CD4-positive, alpha-beta T cell treated with Interleukin-15 for 4 hours (primary cell): ENCODE measurements around the gene MBTPS1.
"Not testable (repeated sequence)": the region's sequence is repeated elsewhere in the genome, so short reads cannot be mapped to it uniquely, and the experiment has no call there.

Experiments
- DNase-seq: peaks from one replicate; pipeline ENCODE4 v3.0.0-alpha.2; 2020; ENCODE audit warnings: low spot score

Gene MBTPS1

GRCh38 chr16:84137287-84137686, 20.5 kb upstream of the MBTPS1 start:
- DNase-seq = no peak

GRCh38 chr16:84136331-84137125, 19.8 kb upstream of the MBTPS1 start:
- no peak for DNase-seq

- no peak for DNase-seq
These were observed 16.0 kb upstream of the MBTPS1 start for GRCh38 chr16:84132527-84133285.

GRCh38 chr16:84131117-84131516, 14.4 kb upstream of the MBTPS1 start:
- DNase-seq = no peak

GRCh38 chr16:84124257-84125073, 7.7 kb upstream of the MBTPS1 start:
- DNase-seq = no peak

DNA sequence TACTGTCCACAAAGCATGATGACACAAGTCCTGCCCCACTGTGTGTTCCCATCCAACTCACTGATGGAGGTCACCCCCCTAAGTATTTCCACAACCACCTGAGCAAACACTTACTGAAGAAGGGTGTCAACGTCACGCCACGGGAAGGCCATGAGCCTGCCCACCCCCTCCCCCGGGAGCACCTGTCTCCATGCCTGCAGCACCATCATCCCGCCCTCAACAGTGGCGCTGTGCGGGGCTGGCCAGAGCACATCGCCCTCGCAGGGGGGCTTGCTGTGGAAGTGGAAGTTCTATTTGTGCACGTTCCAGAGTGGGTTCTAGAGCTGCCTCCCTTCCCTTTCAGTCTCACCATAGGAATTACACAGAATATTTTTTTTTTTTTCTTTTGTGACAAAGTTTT, 4.3 kb upstream of the MBTPS1 start:
- no peak for DNase-seq

GRCh38 chr16:84120023-84120422, 3.3 kb upstream of the MBTPS1 start:
- DNase-seq = no peak

- no peak for DNase-seq
These were observed 2.6 kb upstream of the MBTPS1 start for GRCh38 chr16:84119368-84119767.

DNA sequence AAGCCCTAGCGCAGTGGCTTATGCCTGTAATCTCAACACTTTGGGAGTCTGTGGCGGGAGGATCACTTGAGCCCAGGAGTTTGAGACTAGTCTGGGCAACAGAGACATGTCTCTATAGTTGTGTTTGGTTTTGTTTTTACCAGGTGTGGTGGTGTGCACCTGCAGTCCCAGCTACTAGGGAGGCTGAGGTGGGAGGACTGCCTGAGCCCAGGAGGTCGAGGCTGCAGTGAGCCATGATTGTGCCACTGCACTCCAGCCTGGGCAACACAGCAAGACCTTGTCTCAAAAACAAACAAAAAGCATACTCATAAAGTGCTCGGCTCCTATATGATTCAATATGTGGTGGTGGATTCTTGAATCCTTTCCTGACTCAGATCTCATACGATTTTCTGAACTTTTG, 1.6 kb upstream of the MBTPS1 start:
- DNase-seq = not testable (repeated sequence)

DNA sequence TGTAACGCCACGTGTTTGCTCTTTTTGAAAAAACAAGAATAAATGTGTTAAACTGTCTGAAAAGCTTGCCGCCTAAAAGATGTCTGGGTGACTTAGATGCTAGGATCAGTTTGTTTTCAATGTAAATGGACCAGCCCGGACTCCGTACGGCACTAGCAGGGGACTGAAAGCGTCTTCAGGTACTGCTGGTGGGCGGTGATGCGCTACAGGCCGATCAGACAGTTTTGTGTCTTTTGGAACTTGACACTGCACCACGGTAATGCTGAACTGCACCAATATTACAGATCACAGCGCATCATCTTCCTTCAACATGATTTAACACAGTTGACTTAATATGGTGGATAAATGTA, 727 bp upstream of the MBTPS1 start:
- no peak for DNase-seq

DNA sequence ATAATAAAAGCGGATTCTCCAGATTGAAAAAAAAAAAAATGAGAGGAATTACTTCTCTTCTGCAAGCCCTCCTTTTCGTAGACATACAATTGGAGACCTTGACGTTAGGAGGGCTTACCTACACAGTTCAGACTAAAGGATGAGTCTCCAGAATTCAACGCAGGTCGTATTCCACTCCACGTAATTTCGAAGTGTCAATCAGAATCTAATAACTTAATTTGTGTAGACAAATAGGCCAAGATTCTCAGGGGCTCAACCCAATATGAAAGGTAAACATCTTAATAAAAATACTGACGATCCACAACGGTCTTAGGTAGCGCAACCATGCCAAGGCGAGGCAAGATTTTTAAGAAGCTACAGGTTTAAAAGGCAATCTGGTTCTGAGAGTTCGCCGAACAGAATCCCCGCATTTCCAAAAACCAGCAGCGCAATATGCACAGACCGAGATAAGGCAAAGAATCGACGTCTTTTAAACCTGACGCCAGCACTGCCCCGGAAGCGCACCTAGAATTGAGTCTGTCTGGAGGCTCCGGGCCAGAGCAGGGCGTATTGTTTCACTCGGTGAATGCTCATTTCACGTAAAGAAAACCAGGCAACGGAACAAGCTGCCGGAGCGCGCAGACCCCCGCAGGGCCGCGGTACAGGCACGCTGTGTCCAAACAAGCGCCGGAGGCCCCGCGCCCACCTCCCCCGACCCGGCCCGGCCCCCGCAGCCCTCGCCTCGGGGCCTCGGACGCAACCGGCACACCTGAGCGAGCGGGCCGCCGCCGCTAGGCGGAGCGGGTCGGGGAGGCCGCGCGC, 623 bp downstream of the MBTPS1 start:
- peak; percentile 47 for DNase-seq

DNA sequence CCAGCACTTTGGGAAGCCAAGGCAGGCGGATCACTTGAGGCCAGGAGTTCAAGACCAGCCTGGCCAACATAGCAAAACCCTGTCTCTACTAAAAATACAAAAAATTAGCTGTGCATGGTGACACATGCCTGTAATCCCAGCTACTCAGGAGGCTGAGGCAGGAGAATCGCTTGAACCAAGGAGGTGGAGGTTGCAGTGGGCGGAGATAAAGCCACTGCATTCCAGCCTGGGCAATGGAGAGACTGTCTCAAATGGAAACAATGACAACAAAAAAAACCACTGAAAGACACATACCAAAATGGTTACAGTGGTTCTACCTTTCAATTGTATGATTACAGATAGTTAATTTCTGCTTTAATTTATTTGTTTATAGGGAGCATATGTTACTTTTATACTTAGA, 4.8 kb downstream of the MBTPS1 start:
- not testable (repeated sequence) for DNase-seq

GRCh38 chr16:84111525-84111924, 5.2 kb downstream of the MBTPS1 start:
- DNase-seq = no peak

GRCh38 chr16:84110527-84110926, 6.2 kb downstream of the MBTPS1 start:
- DNase-seq = no peak

- no peak for DNase-seq
These were observed 7.0 kb downstream of the MBTPS1 start for GRCh38 chr16:84109598-84110335.

GRCh38 chr16:84107921-84108320, 8.8 kb downstream of the MBTPS1 start:
- no peak for DNase-seq

GRCh38 chr16:84105948-84106740, 10.6 kb downstream of the MBTPS1 start:
- DNase-seq = no peak

- DNase-seq = no peak
These were observed 11.4 kb downstream of the MBTPS1 start for GRCh38 chr16:84105301-84105815.

DNA sequence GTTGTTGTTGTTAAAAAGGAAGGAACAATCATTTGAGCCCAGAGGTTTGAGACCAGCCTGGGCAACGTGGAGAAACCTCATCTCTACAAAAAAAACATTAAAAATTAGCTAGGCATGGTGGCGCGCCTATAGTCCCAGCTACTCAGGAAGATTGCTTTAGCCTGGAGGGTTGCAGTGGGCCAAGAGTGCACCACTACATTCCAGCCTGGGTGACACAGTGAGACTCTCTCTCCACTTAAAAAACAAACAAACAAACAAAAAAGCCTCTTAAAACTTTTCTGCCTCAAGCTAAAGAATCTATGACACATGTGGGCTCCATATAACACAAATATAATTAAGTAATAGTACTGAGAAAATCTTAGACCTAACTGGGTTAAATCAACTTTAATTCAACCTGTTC, 12.5 kb downstream of the MBTPS1 start:
- DNase-seq = no peak

DNA sequence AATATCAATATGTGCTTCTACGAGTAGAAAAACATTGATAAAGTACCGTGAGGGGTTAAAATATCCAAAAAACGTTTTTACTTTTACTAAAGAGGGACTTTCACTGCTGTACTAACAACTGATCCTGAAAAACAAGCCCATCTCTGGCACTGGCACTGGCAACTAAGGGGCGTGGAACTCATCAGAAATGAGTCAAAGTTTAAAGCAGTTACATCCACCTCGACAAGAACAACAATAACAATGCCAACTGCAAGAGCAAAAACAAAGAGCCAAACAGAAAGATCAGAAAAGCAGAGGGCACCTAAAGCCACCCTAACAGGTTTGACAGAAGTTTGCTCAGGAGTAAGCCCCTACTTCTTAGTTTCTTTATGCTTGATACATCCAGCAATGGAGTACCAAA, 13.1 kb downstream of the MBTPS1 start:
- DNase-seq = no peak
